ENCODE data around the gene PIEZO2.
"Not testable (repeated sequence)": the region's sequence is repeated elsewhere in the genome, so short reads cannot be mapped to it uniquely, and the experiment has no call there.

Gene PIEZO2

DNA sequence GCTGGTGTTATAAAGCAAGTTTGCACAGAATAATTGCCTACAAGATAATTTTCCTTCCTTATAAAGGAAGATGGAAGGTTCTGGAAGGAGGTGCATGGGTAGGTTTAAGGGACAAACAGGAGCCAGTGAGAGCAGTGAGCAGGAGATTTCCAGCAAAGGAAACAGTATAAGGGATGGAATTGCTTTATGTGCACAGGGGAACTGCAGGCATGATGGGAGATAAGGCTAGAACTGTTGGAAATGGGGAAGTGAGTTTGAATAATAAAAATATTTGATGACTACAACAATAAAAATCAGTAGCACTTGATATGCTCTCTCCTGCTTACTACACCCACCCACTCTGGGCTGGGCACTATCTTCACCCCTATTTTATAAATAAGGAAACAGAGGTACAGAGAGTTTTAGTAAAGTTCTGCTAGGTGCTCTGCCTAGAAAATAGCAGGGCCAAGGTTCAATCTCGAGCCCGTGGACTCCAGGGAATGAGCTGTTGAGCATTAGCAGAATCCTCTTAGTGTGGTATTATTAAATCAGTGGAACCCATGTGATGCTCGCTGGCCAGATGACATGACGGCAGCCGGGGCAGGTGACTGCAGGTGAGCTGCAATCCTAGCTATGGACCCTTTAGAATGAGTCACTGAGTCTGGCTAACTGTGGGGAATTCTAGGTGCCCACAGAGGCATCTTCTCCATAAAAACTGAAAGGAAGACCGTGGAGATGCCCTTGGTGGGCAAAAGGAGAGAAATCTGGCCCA is 302.5 kb downstream of the PIEZO2 start:
- no peak for DNase-seq (ENCODE audit: low read depth in 2 of 2)

DNA sequence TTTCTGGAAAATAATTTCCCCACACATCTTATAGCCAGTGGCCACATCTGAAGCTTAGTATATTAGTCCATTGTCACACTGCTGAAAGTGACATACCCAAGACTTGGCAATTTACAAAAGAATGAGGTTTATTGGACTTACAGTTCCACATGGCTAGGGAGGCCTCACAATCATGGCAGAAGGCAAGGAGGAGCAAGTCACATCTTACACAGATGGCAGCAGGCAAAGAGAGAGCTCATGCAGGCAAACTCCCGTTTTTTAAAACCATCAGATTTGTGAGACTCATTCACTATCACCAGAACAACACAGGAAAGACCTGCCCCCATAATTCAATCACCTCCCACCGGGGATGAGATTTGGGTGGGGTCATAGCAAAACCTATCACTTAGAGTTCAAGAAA is 303.3 kb downstream of the PIEZO2 start:
- not testable (repeated sequence) for DNase-seq (ENCODE audit: low read depth in 2 of 2)

DNA sequence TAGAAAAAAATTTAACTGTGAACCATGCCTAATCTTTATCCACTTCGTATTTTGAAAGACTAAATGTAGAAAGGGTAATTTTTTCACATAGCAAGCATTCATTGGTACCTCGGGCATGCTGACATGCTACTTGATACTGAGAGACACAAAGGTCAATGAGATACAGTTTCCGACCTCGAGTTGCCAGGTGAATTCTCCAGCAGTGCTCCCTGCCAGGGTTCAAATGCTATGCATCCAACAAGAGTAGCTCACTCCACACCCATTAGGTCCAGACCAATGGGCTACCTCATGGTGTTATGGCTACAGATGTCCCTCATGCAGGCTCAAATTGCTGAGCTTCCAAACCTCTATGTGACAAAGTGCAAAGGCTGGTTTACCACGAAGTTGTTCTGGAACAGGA is 305.8 kb downstream of the PIEZO2 start:
- DNase-seq (ENCODE audit: low read depth in 2 of 2): no peak

DNA sequence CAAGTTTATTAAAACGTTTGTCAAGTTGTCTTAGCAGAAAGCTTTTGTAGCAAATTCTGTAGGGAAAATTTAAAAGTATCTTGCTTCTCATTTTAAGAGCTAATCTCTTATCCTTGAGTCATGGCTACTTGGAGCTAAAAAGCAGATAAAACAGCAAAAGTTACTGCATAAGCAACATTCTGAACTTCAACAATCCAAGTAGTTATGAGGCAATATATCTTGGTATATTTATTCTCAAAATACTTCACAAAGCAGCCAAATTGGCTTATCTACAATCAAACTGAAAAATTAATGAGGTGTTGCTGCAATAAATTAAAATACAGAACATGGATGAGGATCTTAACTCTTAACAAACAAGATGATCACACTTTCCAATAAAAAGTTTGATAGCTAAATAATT is 306.5 kb downstream of the PIEZO2 start:
- DNase-seq (ENCODE audit: low read depth in 2 of 2): no peak

DNA sequence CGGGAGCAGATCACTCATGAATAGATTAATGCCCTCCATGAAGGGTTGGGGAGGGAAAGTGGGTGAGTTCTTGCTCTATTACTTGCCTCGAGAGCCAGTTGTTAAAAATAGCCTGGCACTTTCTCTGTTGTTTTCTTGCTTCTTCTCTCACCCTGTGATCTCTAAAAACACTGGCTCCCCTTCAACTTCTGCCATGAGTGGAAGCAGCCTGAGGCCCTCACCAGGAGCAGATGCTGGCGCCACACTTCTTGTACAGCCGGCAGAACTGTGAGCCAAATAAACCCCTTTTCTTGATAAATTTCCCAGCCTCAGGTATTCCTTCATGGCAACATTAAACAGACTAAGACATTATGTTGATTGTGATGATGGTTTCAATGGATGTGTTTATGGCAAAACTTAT is 307.0 kb downstream of the PIEZO2 start:
- DNase-seq (ENCODE audit: low read depth in 2 of 2): no peak

DNA sequence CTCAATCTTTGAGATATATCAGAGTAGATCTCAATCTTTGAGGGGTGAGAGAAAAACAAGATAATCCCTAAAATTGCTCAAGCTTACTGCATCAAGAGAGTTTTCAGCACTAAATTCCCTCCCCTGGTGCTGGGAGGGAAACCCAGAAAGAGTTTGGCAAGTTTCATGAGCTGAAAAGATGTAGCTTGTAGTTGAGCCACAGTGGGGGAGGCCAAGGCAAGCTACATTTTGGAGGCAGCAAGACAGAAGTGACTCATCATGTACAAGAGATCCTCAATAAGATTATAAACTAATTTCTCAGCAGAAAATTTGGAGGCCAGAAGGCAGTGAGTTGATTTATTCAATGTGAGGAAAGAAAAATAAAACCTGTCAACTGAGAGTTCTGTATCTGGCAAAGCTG is 308.2 kb downstream of the PIEZO2 start:
- DNase-seq (ENCODE audit: low read depth in 2 of 2): no peak

DNA sequence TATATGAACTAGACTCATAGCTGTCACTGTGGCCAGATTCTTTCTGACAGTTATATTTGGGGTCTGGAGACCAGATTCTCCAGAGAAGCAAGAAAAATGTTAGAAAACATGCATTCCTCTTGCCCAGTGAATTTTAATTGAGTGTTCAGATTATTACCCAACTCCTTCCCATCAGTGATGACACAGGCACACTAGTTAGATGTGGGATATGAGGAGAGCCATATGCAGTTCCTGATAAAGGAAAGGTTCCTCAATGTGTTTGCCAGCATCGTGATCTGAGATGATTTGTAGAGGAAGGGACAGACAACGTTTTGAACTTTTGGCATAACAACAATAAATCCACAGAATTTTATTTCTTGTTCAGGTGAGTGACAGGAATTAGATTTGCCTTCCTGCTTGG is 308.6 kb downstream of the PIEZO2 start:
- no peak for DNase-seq (ENCODE audit: low read depth in 2 of 2)

DNA sequence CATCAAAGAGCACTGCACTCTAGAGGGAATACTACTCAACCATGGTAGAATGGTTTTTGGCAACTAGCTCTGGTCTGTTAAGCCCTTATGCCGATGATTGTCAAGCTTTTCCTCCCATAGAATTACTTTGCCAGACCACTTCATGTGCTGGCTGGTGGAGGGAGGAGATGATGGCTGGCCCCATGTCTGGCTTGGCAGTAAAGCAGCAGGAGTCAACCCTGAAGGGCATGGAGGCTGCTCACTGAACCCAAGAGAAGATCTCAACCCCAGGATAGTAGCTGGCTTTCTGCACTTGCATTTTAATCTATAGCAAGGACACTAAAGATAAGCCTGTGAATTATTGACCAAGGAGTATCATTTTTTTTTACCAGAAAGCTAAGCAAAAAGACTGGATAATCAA is 309.9 kb downstream of the PIEZO2 start:
- DNase-seq (ENCODE audit: low read depth in 2 of 2): no peak

DNA sequence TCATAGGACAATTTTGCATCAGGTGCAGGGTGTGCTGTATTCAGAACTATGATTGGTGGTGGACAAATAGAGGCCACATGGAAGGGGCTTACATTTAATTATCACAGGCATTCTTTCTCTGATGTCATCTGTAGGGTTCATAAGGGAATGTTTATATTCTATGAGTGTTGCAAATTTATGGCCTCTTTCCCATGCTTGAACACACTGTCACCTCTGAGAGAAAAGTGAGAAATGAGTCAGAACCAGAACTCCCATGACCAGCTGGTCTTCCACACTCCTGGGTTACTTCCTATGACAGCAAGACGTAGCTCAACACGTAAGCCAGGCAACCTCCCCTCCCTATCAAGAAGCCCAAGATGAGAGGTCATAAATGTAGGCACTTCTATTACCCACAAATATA is 310.8 kb downstream of the PIEZO2 start:
- DNase-seq (ENCODE audit: low read depth in 2 of 2): no peak

DNA sequence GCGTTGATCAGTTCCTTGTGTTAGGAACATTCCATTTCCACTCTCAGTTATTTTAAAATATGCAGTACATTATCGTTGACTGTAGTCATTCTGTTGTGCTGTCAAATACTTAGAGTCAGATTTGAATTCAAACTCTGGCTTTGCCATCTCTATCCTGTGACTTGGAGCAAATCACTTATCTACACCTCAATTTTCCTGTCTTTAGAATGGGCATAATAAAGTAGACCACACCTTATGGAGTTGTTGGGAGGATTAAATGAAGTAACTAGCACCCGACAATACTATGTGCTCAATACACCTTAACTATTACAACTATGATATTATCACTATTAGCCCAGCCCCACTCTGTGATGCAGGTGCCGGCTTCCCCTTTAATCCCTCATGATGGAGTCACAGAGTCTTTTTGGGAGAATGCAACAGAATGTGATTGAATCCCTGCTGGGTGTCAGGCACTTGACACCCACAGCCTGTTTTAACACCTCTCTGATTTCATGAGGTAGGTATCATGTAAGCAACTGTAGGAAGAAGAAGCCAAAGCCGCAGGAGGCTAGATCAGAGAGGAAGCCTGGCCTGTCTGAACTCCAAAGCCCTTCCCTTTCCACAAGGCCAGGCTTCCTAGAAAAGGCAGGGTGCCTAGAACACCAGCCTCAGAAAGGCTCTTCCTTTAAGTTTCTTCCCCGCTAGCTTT is 315.1 kb downstream of the PIEZO2 start:
- DNase-seq (ENCODE audit: low read depth in 2 of 2): no peak

DNA sequence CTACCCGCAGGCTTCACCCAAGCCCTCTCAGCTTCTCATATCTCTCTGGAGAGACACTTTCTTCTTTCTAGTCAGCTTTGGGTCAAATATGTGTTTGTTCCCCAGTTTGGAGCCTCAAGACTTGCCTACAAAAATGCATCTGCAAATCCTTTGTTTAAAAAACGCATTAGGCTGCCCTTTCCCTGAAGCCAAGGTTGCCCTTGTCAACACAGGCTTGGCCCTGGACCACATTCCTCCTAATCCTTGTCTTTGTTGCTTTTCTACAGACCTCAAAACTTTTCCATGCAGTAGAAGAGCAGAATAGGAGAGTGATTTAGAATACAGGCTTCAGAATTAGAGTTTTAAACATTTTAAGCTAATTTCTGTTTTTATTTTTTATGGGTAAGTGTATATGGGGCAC is 315.7 kb downstream of the PIEZO2 start:
- DNase-seq (ENCODE audit: low read depth in 2 of 2): no peak

DNA sequence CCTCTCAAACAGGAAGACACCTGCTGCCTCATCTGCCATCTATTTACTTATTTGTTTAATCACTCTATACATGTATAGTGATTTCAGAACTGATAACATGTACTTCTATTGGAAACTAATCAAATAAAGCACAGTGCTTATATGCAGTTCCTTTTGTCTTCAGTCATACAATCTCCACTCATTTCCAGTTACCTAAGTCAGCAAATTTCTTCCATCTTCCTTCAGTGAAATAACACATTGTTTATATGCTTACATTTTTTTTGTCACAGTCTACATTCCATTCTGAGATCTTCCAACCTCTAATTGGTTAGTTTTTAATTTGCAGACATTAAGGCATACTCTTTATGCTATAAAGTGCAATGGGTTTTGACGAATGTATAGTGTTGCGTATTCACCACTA is 323.0 kb downstream of the PIEZO2 start:
- DNase-seq (ENCODE audit: low read depth in 2 of 2): no peak

DNA sequence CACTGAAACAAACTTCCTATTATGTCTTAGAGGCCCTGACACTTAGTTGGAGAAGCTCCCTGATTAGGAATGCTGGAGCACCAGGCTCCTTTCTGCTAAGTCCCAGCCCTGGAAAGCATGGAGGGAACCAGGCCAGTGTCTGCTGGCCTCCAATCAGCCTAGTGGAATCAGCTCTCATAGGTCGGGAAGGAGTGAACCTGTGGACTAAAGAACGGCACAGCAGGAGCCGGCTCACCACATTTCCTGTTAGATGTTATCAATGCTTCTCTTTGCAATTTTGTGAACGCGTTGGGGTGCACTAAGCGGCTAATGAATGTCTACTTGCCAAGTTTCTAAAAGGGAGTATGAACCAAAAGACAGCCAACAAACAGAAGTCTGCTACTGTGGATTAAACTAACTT is 326.9 kb downstream of the PIEZO2 start:
- DNase-seq (ENCODE audit: low read depth in 2 of 2): no peak

DNA sequence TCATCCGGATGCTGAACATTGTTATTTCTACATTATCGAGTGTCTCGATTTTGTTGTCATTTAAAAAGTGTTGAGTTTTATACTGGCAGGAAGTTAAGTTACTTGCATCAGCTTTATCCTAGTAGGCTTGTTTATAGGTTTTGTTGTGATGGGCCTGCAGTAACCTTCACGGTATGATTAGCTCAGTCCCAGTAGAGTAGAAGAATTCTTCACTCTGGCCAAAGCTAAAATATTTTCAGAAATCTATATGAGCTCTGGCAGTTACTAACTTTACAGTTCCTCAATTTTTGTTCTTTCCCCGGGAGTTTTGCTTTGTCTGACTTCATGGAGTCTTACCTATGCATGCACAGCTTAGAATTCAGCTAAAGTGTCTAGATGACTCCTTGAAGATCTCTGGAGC is 328.7 kb downstream of the PIEZO2 start:
- no peak for DNase-seq (ENCODE audit: low read depth in 2 of 2)

DNA sequence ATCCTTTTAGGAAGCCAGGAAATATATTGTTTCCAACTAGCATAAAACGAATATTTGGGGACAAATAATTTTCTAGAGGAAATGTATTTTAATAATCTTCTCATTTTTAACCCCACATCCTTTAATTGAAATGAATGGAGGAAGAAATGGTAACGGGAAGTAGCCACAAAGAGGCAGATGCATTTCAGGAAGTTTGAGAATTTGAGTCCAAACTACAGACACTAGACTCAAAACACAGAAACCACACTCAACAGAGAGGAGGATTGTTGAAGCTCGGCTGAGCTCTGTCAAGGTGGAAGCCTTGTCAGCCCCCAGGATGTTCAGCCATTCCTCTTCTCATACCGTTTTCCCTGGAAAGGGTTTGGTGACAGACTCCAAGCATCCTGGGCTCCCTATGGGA is 335.0 kb downstream of the PIEZO2 start:
- DNase-seq (ENCODE audit: low read depth in 2 of 2): no peak

DNA sequence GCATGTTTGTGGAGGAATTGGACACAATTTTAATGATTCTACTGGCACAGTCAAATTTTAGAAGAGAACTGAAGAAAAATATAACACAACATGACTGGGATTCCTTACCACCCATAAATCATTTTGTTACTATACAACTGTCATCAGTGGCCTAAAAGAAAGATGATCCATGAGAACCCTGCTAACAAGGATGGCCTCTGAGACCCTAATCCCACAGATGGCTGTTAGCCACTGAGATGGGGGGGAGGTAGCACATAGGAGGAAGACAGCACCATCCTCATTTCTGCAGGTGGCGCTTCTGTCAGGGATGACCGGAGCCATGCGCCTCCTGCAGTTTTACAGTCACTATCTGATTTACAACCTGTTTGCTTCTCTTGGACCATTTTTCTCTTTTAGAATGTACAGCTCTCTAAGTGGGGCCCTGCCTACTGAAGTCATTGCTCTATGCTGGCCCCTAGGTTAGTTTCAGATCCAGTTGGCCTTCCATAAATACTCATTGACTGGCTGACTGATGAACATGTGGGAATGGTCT is 343.7 kb downstream of the PIEZO2 start:
- DNase-seq (ENCODE audit: low read depth in 2 of 2): no peak

DNA sequence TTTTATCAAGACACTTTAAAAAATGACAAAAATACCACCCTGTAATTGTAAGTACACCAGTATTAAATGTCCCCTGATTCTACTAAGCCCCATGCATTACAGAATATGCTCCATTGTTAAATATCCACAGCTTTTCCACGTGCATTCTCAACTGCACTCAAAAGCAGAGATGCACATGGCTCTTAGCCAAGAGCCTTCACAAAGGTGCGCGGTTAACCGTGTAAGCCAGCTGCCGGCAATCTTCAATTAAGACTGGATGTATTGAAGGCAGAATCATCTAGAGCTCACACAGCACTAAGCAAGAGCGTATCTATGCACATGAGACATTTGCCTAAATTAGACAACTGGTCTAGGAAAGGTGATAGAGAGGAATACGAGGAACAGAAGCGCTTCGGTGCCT is 345.2 kb downstream of the PIEZO2 start:
- no peak for DNase-seq (ENCODE audit: low read depth in 2 of 2)

DNA sequence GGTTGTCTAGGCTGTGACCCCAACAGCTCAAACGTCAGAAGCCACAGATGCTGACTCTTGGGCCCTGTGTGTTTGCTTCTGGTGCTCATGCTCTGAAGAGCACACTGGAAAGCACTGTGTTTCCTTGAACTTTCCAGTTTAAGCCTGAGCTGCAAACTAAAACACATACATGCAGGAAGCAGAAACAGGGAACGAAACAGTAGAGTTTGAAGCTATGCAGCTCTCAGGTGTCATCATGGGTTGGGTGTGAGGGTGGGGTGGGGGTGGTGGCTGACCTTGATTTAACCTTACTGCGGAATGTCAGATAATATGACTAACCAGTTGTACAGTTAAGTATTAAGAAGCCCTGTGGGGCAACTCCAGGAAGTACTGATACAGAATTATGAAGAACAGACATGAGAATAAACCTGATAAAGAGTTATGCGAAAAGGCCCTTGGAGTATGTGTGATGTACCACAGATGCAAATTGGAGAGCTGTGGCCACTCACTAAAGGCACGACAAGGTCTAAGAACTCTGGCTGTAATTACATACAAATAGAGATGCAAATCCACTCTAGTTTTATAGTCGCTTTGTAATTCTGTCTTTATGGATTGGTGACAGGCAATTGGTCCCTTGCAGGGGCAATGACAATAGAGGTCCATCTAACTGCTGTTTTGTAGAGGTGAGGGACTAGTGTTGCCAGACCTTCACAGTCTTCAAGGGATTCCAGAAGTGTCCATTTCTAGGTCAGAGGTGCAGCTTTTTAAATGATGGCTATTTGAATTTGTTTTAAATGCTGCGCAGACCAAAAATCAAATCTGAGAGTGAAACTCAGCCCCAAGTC is 350.4 kb downstream of the PIEZO2 start:
- no peak for DNase-seq (ENCODE audit: low read depth in 2 of 2)

DNA sequence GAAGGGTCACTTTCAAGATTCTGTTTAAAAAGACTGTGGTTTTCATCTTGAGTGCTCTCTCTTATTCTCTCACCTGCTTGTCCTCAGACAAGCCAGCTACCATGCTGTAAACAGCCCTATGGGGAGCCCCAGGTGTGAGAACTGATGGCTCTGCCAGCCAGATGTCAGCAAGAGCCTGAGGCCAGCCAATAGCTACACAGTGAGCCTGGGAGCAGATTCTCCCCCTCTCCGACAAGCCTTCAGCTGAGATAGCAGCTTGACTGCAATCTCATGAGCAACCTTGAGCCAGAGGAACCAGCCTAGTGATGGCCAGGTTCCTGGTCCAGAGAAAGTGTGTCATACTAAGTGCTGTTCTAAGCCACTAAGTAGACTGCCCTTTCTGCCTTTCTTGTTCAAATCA is 351.5 kb downstream of the PIEZO2 start:
- DNase-seq (ENCODE audit: low read depth in 2 of 2): no peak

DNA sequence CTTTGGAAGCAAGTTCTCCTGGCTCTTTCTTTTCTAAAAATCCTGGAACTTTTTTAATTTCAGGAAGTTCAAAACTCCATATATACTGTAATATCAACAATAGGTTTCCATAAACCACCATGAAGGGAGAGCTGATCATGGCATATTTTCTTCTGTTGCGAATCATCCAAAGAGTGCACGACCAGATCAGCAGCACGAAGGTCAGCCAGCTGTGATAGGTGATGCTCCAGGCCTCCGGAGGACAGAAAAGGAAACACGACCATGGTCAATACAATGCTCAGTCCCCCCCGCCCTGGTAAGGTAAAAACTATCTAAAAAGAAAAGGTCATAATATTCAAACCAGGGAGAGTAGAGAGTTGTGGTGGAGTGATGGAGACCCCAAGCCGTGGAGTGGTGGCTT is 354.6 kb downstream of the PIEZO2 start:
- no peak for DNase-seq (ENCODE audit: low read depth in 2 of 2)

DNA sequence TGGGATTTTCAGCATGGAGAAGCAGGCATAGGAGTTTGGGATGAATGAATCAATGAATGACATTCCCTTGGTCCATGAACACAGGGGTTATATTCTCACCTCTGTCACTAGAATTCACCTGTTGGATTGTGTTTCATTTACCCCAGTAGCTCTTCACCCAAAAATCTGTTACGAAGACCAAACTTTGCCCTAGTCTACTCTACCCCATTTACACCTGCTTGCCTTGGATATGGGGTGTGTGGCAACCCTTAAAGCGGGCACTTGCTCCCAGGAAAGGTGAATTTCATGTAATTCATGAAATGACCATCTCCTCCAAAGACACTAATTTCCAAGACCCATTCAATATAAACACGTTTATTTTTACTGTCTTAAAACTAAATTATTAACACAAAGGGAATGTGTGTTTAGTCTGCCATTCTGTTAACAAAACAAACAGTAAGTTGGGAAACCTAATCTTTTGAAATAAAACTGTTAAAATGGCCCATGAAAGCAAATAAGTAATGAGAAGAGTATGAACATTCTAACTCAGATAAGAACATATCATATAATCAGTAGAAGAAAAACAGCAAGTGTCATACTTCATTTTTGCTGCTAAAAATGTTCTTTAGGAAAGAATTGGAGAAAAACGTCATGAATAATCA is 355.5 kb downstream of the PIEZO2 start:
- DNase-seq (ENCODE audit: low read depth in 2 of 2): no peak

DNA sequence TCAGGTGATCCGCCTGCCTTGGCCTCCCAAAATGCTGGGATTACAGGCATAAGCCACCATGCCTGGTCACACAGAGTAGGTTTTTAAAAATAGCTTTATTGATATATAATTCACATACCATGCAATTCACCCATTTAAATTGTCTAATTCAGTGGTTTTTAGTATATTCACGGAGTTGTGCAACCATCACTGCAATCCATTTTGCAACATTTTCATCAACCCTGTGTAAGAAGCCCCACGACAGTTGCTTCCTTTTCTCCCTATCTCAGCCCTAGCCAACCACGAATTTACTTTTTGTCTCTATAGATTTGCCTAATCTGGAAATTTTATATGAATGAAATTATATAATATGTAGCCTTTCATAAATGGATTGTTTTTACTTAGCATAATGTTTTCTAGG is 357.2 kb downstream of the PIEZO2 start:
- no peak for DNase-seq (ENCODE audit: low read depth in 2 of 2)

Data from stimulated activated CD8-positive, alpha-beta memory T cell treated with anti-CD3 and anti-CD28 coated beads, Interleukin-2, amount 100 ng/mL, for 1 hour (primary cell).